Gastrocnemius medialis (tissue), 4 donors: ENCODE results near the gene SPRR2D.

ENCODE experiments used
- CTCF ChIP-seq, 5 experiments: fragments of 450-650 bp in 3 of 5; fragments of 200-600 bp in 2 of 5; sonication (generic) in 2 of 5; IDR thresholded peaks in 4 of 5; conservative IDR thresholded peaks in 1 of 5; 1 replicate in 4 of 5; 2 replicates in 1 of 5; pipeline ENCODE4 v1.5.1; 2016 to 2019; ENCODE audit warnings: antibody characterized with exemption in 5 of 5, mild to moderate bottlenecking in 3 of 5, moderate library complexity in 3 of 5
- POLR2A ChIP-seq, 2 donors: fragments of 450-650 bp; IDR thresholded peaks; one replicate each; pipeline ENCODE4 v1.6.1; 2017; ENCODE audit warnings: antibody characterized with exemption in 2 of 2, mild to moderate bottlenecking in 2 of 2, moderate library complexity in 2 of 2

- TF ChIP-seq CTCF (IDR thresholded peaks at IDR 0.05 in 4 of 5, conservative IDR thresholded peaks at IDR 0.05 in 1 of 5): no peak
- TF ChIP-seq POLR2A (IDR thresholded peaks at IDR 0.05): no peak
Measured at GRCh38 chr1:153049211-153049610, 8.3 kb upstream of the SPRR2D start.
